Activated CD8-positive, alpha-beta memory T cell treated with anti-CD3 and anti-CD28 coated beads, Interleukin-2, amount 50 U/mL, for 48 hours (primary cell): Measurements from ENCODE around the gene CRMP1.

Source experiments
- DNase-seq: peaks from one replicate; pipeline ENCODE4 v3.0.0-alpha.2; 2020

The CRMP1 gene

GRCh38 chr4:5790546-5790857 lies 102.4 kb downstream of the CRMP1 start:
- no peak for DNase-seq

- DNase-seq, result no peak
Measured at GRCh38 chr4:5789141-5789540, 103.7 kb downstream of the CRMP1 start.

- peak; percentile 4 for DNase-seq
Measured at GRCh38 chr4:5788144-5788543, 104.7 kb downstream of the CRMP1 start.

GRCh38 chr4:5787311-5787710 lies 105.6 kb downstream of the CRMP1 start:
- peak; percentile 15 for DNase-seq

GRCh38 chr4:5785806-5786680 lies 106.8 kb downstream of the CRMP1 start:
- peak; percentile 1 for DNase-seq

GRCh38 chr4:5784960-5785611 lies 107.8 kb downstream of the CRMP1 start:
- peak; percentile 10 for DNase-seq

GRCh38 chr4:5784021-5784420 lies 108.9 kb downstream of the CRMP1 start:
- DNase-seq, result peak; percentile 12

- peak; percentile 35 for DNase-seq
Measured at GRCh38 chr4:5783486-5783885, 109.4 kb downstream of the CRMP1 start.

- DNase-seq, result peak; percentile 12
Measured at GRCh38 chr4:5782829-5783476, 109.9 kb downstream of the CRMP1 start.

GRCh38 chr4:5781691-5782090 lies 111.2 kb downstream of the CRMP1 start:
- DNase-seq, result peak; percentile 1

GRCh38 chr4:5780831-5781480 lies 111.9 kb downstream of the CRMP1 start:
- peak; percentile 13 for DNase-seq

- DNase-seq, result no peak
Measured at GRCh38 chr4:5776510-5776909, 116.4 kb downstream of the CRMP1 start.

- DNase-seq, result peak; percentile 12
Measured at GRCh38 chr4:5774416-5775036, 118.4 kb downstream of the CRMP1 start.

GRCh38 chr4:5773271-5773555 lies 119.7 kb downstream of the CRMP1 start:
- no peak for DNase-seq

- DNase-seq, result peak; percentile 29
Measured at GRCh38 chr4:5772528-5773270, 120.2 kb downstream of the CRMP1 start.
